Esophagus muscularis mucosa (tissue), 4 donors: ENCODE measurements around the gene GLS. TPM values are rescaled to one million over a fixed set of nuclear protein-coding genes. Genes with fewer than 3 reads are reported as not detected.

ENCODE experiments used
- DNase-seq: peaks from one replicate; pipeline ENCODE4 v3.0.0-alpha.2; 2017; ENCODE audit errors: extremely low spot score
- H3K27ac ChIP-seq, 4 donors: fragments of 200-600 bp; sonication (generic); replicated peaks in 1 of 4; 1 replicate in 3 of 4; 2 replicates in 1 of 4; pipeline ENCODE4 v1.5.1; 2016 to 2019; ENCODE audit warnings: mild to moderate bottlenecking in 1 of 4
- H3K27me3 ChIP-seq, 4 donors: fragments of 200-600 bp; sonication (generic); one replicate each; pipeline versions ENCODE4 v1.5.1 to v1.6.0; 2016 to 2019
- H3K36me3 ChIP-seq, 4 donors: fragments of 200-600 bp; sonication (generic); one replicate each; pipeline ENCODE4 v1.5.1; 2016 to 2019
- H3K4me1 ChIP-seq, 4 donors: fragments of 200-600 bp; sonication (generic); one replicate each; pipeline ENCODE4 v1.5.1; 2016 to 2019
- H3K4me3 ChIP-seq, 4 donors: fragments of 200-600 bp; sonication (generic); 1 replicate in 2 of 4; 2 replicates in 2 of 4; pipeline ENCODE4 v1.5.1; 2016 to 2019; ENCODE audit warnings: mild to moderate bottlenecking in 4 of 4, moderate library complexity in 1 of 4
- H3K9me3 ChIP-seq, 4 donors: fragments of 200-600 bp; sonication (generic); 1 replicate in 3 of 4; 2 replicates in 1 of 4; pipeline ENCODE4 v1.5.1; 2016 to 2019
- CTCF ChIP-seq, 3 experiments: fragments of 200-600 bp in 2 of 3; fragments of 450-650 bp in 1 of 3; sonication (generic) in 2 of 3; IDR thresholded peaks; one replicate each; pipeline ENCODE4 v1.5.1; 2017 to 2019; ENCODE audit warnings: antibody characterized with exemption in 3 of 3, mild to moderate bottlenecking in 2 of 3, moderate library complexity in 1 of 3
- EP300 ChIP-seq: sonication (generic); formaldehyde crosslinking; IDR thresholded peaks from one replicate; pipeline ENCODE4 v1.6.1; 2017; ENCODE audit warnings: antibody characterized with exemption
- POLR2A ChIP-seq: fragments of 450-650 bp; IDR thresholded peaks from one replicate; pipeline ENCODE4 v1.6.1; 2017; ENCODE audit warnings: antibody characterized with exemption, moderate library complexity, mild to moderate bottlenecking, low read depth
- POLR2AphosphoS5 ChIP-seq, 2 donors: sonication (generic); formaldehyde crosslinking; IDR thresholded peaks; one replicate each; pipeline ENCODE4 v1.6.1; 2017; ENCODE audit warnings: antibody characterized with exemption in 2 of 2
- WGBS: methylation state at CpG from one replicate; pipeline ENCODE4 v1.1.5; 2018; 5-methylcytosine and 5-hydroxymethylcytosine counted together
- intact Hi-C: fragments of 100-400 bp; cut with DNase I; formaldehyde crosslinking; loops from one replicate; pipeline ENCODE4 v1.15.1; 2023
- total RNA-seq, 4 donors: library from RNA; depleted of rRNA; stranded (reverse); fragments of >200 nt; gene quantifications; one replicate each; pipeline versions ENCODE4 v1.1.0 to v1.2.1, GENCODE V29; 2016

GLS gene
- total RNA-seq, 4 donors from 2014 or later, result 93.6 to 125 (median 94.0) TPM

- intact Hi-C loops, result loop anchor here (10.0 kb wide), 1 partner anchor 90 kb away; no protein-coding TSS in a partner anchor
- Histone ChIP-seq H3K4me1 (peaks cover 1 to 32% (median 28%) of the 10 kb centered on the region in 4 donors), H3K4me3 (no peak overlapping the region), H3K36me3 (no peaks in the 10 kb centered on the region), H3K27ac (no peak overlapping the region), H3K9me3 (no peaks in the 10 kb centered on the region), H3K27me3 (no peaks in the 10 kb centered on the region)
- whole genome bisulfite sequencing, result 91% methylated on average over 1 of the region's 1 CpG
- no peak for DNase-seq
- TF ChIP-seq EP300 (no peak), POLR2AphosphoS5 (IDR thresholded peaks at IDR 0.05) (no peak), POLR2A (no peak), CTCF (IDR thresholded peaks at IDR 0.05) (no peak)
These were observed 25.9 kb upstream of the GLS start for GRCh38 chr2:190854726-190855125.

GRCh38 chr2:190855245-190855644, 25.4 kb upstream of the GLS start:
- 90% methylated on average over 4 of the region's 4 CpGs for WGBS
- no peaks in the 10 kb centered on the region for H3K27me3 ChIP-seq
- peaks cover 6 to 32% (median 29%) of the 10 kb centered on the region in 4 donors for H3K4me1 ChIP-seq
- TF ChIP-seq CTCF (IDR thresholded peaks at IDR 0.05) (no peak), POLR2AphosphoS5 (IDR thresholded peaks at IDR 0.05) (no peak), POLR2A (no peak)
- intact Hi-C loops, result loop anchor here (10.0 kb wide), 1 partner anchor 90 kb away; no protein-coding TSS in a partner anchor
- H3K36me3 ChIP-seq, result no peaks in the 10 kb centered on the region
- H3K9me3 ChIP-seq, result no peaks in the 10 kb centered on the region
- no peak overlapping the region for H3K4me3 ChIP-seq
- H3K27ac ChIP-seq, result no peak overlapping the region
- no peak for DNase-seq

- intact Hi-C loops, result loop anchor here (10.0 kb wide), 1 partner anchor 88 kb away; no protein-coding TSS in a partner anchor
- H3K4me1 ChIP-seq, result peaks cover 8 to 46% (median 42%) of the 10 kb centered on the region in 4 donors
- no peaks in the 10 kb centered on the region for H3K27me3 ChIP-seq
- H3K27ac ChIP-seq, result no peak overlapping the region
- no peaks in the 10 kb centered on the region for H3K9me3 ChIP-seq
- no peak overlapping the region for H3K4me3 ChIP-seq
- no peak for DNase-seq
- WGBS, result 100% methylated on average over 1 of the region's 1 CpG
- no peaks in the 10 kb centered on the region for H3K36me3 ChIP-seq
- TF ChIP-seq POLR2AphosphoS5 (IDR thresholded peaks at IDR 0.05), result no peak
These were observed 23.6 kb upstream of the GLS start for GRCh38 chr2:190856985-190857384.

GRCh38 chr2:190858817-190859216, 21.8 kb upstream of the GLS start:
- peak overlapping the region; percentile 7 to 58 (median 36) for H3K27ac ChIP-seq
- 59% methylated on average over 6 of the region's 6 CpGs for WGBS
- intact Hi-C loops, result loop anchor here (10.0 kb wide), 1 partner anchor 86 kb away; no protein-coding TSS in a partner anchor
- no peaks in the 10 kb centered on the region for H3K9me3 ChIP-seq
- H3K27me3 ChIP-seq, result no peaks in the 10 kb centered on the region
- no peaks in the 10 kb centered on the region for H3K36me3 ChIP-seq
- H3K4me3 ChIP-seq, result peak overlapping the region in 1 of 4 donors; percentile 10
- TF ChIP-seq EP300 (no peak), POLR2AphosphoS5 (IDR thresholded peaks at IDR 0.05) (no peak), CTCF (IDR thresholded peaks at IDR 0.05) (no peak), POLR2A (no peak)
- peaks cover 8 to 54% (median 49%) of the 10 kb centered on the region in 4 donors for H3K4me1 ChIP-seq
- no peak for DNase-seq

GRCh38 chr2:190859347-190860297, 21.0 kb upstream of the GLS start:
- Histone ChIP-seq H3K36me3 (no peaks in the 10 kb centered on the region), H3K27ac (peak overlapping the region in 3 of 4 donors; percentile 30 to 61 (median 58)), H3K4me3 (no peak overlapping the region), H3K9me3 (no peaks in the 10 kb centered on the region), H3K4me1 (peaks cover 14 to 57% (median 55%) of the 10 kb centered on the region in 4 donors), H3K27me3 (no peaks in the 10 kb centered on the region)
- WGBS, result 50% methylated on average over 6 of the region's 6 CpGs
- intact Hi-C loops, result loop anchor here (10.0 kb wide), 1 partner anchor 85 kb away; no protein-coding TSS in a partner anchor
- no peak for DNase-seq
- TF ChIP-seq POLR2AphosphoS5 (IDR thresholded peaks at IDR 0.05) (no peak), CTCF (IDR thresholded peaks at IDR 0.05) (no peak), EP300 (no peak), POLR2A (no peak)
